Neural cell (in vitro differentiated cells): Measurements from ENCODE around the gene WNT7A.

Source experiments
- CTCF ChIP-seq: fragments of 450-650 bp; IDR thresholded peaks from 2 replicates; pipeline ENCODE4 v1.5.1; 2014; ENCODE audit warnings: antibody characterized with exemption, mild to moderate bottlenecking, moderate library complexity; ENCODE audit not compliant: poor library complexity, severe bottlenecking
- EP300 ChIP-seq: fragments of 450-650 bp; conservative IDR thresholded peaks from 2 replicates; pipeline ENCODE4 v1.6.1; 2014; ENCODE audit warnings: antibody characterized with exemption, mild to moderate bottlenecking, moderate library complexity; ENCODE audit not compliant: poor library complexity, severe bottlenecking
- SMC3 ChIP-seq: fragments of 450-650 bp; conservative IDR thresholded peaks from 2 replicates; pipeline ENCODE4 v1.6.1; 2014; ENCODE audit warnings: antibody characterized with exemption, mild to moderate bottlenecking, moderate library complexity; ENCODE audit not compliant: poor library complexity

DNA sequence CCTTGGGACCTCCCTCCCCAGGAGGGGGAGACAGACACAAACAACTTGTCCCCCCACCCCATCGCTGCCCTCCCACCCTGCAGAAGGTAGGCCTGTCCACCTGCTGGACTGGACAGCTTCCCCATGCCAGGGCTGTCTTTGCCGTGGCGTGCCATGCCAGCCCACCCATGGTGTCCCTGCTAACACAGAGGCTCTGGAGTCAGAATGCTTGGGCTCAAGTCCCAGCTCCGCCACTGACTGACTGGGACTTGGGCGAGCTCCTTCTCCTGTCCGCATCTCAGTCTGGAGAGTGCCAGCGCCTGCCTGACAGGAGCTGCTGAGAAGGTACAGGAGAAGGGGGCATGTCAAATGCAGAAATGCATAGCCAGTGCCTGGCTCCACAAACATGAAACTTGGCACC lies 23.9 kb downstream of the WNT7A start:
- TF ChIP-seq SMC3, result no peak
- no peak for TF ChIP-seq CTCF
- TF ChIP-seq EP300, result no peak
